ENCODE measurements around the gene POLR2A.

The POLR2A gene

DNA sequence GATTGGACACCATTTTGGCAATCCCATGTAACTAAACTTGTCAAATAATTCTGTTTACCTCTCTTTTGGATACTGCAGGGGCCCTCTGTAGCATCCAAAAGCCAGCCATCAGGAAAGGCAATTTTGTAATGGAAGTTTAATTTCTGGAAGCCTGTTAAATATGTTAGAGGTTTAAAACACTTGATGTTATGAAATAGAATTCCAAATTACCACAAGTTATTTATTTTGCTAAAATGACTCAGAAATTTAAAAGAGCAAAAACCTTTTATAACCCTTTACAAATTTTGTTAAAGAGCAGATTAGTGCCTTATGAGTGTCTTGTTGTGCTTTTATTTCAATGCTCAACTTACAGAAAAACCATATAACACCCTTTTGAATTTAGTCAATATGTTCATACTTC is 44.7 kb downstream of the POLR2A start:
- H3K4me2 ChIP-seq (ENCODE audit: low read length, poor library complexity, severe bottlenecking), result no peak overlapping the region
- no peaks in the 10 kb centered on the region for H3K4me1 ChIP-seq (ENCODE audit: control insufficient read depth, insufficient read depth, low read depth, low read length)
- no peak overlapping the region for H2BK120ac ChIP-seq (ENCODE audit: low read depth, low read length)
- H4K91ac ChIP-seq (ENCODE audit: low read length), result no peak overlapping the region
- no peak overlapping the region for H3K4ac ChIP-seq (ENCODE audit: low read depth in 1 of 2, low read length in 2 of 2)
- no peak overlapping the region for H3K23ac ChIP-seq (ENCODE audit: low read length in 2 of 2)
- H3K9ac ChIP-seq (ENCODE audit: low read length), result no peak overlapping the region
- no peak overlapping the region for H3K18ac ChIP-seq (ENCODE audit: low read depth in 1 of 2, low read length in 2 of 2)
- peaks cover 30% of the 10 kb centered on the region for H3K9me3 ChIP-seq (ENCODE audit: control insufficient read depth, low read length)
- H3K27ac ChIP-seq (ENCODE audit: low read length, poor library complexity, severe bottlenecking), result no peak overlapping the region
- no peak overlapping the region for H2BK5ac ChIP-seq (ENCODE audit: low read depth, low read length, poor library complexity, severe bottlenecking)
- no peaks in the 10 kb centered on the region for H3K79me1 ChIP-seq (replicated peaks; ENCODE audit: low read length, poor library complexity, severe bottlenecking)
- no peak overlapping the region for H3K14ac ChIP-seq (ENCODE audit: low read length in 2 of 2)
- no peak overlapping the region for H3K4me3 ChIP-seq (ENCODE audit: insufficient read depth in 1 of 2, low read depth in 1 of 2, low read length in 2 of 2)
- no peak overlapping the region for H2BK15ac ChIP-seq (ENCODE audit: low read depth, poor library complexity, severe bottlenecking)
- H3K36me3 ChIP-seq (ENCODE audit: control insufficient read depth in 1 of 2, insufficient read depth in 2 of 2, low read depth in 1 of 2, low read length in 2 of 2), result no peaks in the 10 kb centered on the region
- DNase-seq, result no peak
- no peak overlapping the region for H4K8ac ChIP-seq (ENCODE audit: low read length)
- no peaks in the 10 kb centered on the region for H3K27me3 ChIP-seq (ENCODE audit: control insufficient read depth in 1 of 2, insufficient read depth in 1 of 2, low read length in 2 of 2)
- H2BK12ac ChIP-seq (ENCODE audit: low read length in 2 of 2), result no peak overlapping the region
- no peak overlapping the region for H2AK5ac ChIP-seq (ENCODE audit: low read length, severe bottlenecking)
- H2AFZ ChIP-seq (ENCODE audit: low read depth, low read length), result no peak overlapping the region

DNA sequence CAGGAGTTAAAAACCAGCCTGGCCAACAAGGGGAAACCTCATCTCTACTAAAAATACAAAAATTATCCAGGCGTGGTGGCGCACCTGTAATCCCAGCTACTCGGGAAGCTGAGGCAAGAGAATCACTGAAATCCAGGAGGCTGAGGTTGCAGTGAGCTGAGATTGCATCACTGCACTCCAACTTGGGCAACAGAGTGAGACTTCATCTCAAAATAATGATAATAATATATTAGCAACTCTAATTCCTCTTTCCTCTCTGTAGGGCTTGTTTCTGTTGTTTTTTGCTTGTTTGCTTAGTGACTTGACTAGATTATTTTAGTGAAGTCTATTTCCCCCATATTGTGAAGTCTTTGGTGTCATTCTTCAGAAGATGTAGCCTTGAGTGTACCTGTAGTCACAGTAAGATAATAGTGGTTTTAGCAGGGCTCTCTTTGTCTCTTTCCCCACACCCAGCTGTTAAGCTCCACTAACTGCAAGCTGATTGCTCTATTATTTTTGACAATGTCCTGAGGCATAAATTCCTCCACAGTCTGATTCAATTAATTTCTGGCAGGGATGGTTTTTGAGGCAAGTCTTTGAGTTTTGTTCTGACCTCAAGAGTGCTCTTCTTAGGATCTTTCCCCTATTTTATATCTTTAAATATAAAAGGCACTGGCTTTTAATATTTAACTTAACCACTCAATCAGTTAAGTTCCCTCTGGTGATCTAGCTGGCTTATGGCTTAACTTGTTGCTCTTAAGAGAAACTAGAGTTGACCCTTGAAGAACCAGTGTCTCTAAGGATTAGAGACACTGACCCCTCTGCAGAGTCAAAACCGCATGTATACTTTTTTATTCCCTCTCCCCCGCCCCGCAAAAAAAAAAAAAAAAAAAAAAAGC is 46.1 kb downstream of the POLR2A start:
- no peak overlapping the region for H3K14ac ChIP-seq (ENCODE audit: low read length in 2 of 2)
- no peak overlapping the region for H2BK15ac ChIP-seq (ENCODE audit: low read depth, poor library complexity, severe bottlenecking)
- DNase-seq, result no peak
- H2BK12ac ChIP-seq (ENCODE audit: low read length in 2 of 2), result no peak overlapping the region
- no peak overlapping the region for H3K18ac ChIP-seq (ENCODE audit: low read depth in 1 of 2, low read length in 2 of 2)
- H3K4me2 ChIP-seq (ENCODE audit: low read length, poor library complexity, severe bottlenecking), result no peak overlapping the region
- no peak overlapping the region for H3K9ac ChIP-seq (ENCODE audit: low read length)
- H3K27me3 ChIP-seq (ENCODE audit: control insufficient read depth in 1 of 2, insufficient read depth in 1 of 2, low read length in 2 of 2), result no peaks in the 10 kb centered on the region
- no peak overlapping the region for H3K4me3 ChIP-seq (ENCODE audit: insufficient read depth in 1 of 2, low read depth in 1 of 2, low read length in 2 of 2)
- no peak overlapping the region for H4K8ac ChIP-seq (ENCODE audit: low read length)
- H3K79me1 ChIP-seq (replicated peaks; ENCODE audit: low read length, poor library complexity, severe bottlenecking), result no peaks in the 10 kb centered on the region
- H2AK5ac ChIP-seq (ENCODE audit: low read length, severe bottlenecking), result no peak overlapping the region
- no peak overlapping the region for H4K91ac ChIP-seq (ENCODE audit: low read length)
- WGBS, result 89% methylated on average over 4 of the region's 6 CpGs
- H3K36me3 ChIP-seq (ENCODE audit: control insufficient read depth in 1 of 2, insufficient read depth in 2 of 2, low read depth in 1 of 2, low read length in 2 of 2), result no peaks in the 10 kb centered on the region
- H3K23ac ChIP-seq (ENCODE audit: low read length in 2 of 2), result no peak overlapping the region
- H2BK5ac ChIP-seq (ENCODE audit: low read depth, low read length, poor library complexity, severe bottlenecking), result no peak overlapping the region
- H2BK120ac ChIP-seq (ENCODE audit: low read depth, low read length), result no peak overlapping the region
- H3K9me3 ChIP-seq (ENCODE audit: control insufficient read depth, low read length), result peaks cover 30% of the 10 kb centered on the region
- no peak overlapping the region for H3K27ac ChIP-seq (ENCODE audit: low read length, poor library complexity, severe bottlenecking)
- H3K4me1 ChIP-seq (ENCODE audit: control insufficient read depth, insufficient read depth, low read depth, low read length), result no peaks in the 10 kb centered on the region
- H3K4ac ChIP-seq (ENCODE audit: low read depth in 1 of 2, low read length in 2 of 2), result no peak overlapping the region
- no peak overlapping the region for H2AFZ ChIP-seq (ENCODE audit: low read depth, low read length)

DNA sequence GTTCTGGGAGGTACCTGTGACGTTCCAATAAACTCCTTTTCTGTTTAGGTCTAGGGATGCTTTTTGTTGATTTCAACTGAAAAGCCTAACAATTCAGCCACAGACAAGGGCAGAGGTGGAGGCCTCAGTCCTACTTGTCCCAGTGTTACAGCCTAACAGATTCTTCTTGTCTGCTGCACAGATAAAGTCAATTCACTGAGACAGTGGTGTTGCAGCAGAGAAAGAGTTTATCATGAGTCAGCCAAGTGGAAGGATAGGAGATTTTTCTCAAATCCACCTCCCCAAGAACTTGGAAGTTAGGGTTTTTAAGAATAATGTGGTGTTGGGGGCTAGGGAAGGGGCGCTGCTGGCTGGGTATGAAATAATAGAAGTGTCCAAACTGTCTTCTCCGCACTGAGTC is 53.9 kb downstream of the POLR2A start:
- H3K9me3 ChIP-seq (ENCODE audit: control insufficient read depth, low read length), result peaks cover 16% of the 10 kb centered on the region
- H2BK15ac ChIP-seq (ENCODE audit: low read depth, poor library complexity, severe bottlenecking), result no peak overlapping the region
- no peak overlapping the region for H4K91ac ChIP-seq (ENCODE audit: low read length)
- H2BK5ac ChIP-seq (ENCODE audit: low read depth, low read length, poor library complexity, severe bottlenecking), result no peak overlapping the region
- H2AK5ac ChIP-seq (ENCODE audit: low read length, severe bottlenecking), result no peak overlapping the region
- no peak overlapping the region for H3K4ac ChIP-seq (ENCODE audit: low read depth in 1 of 2, low read length in 2 of 2)
- H3K36me3 ChIP-seq (ENCODE audit: control insufficient read depth in 1 of 2, insufficient read depth in 2 of 2, low read depth in 1 of 2, low read length in 2 of 2), result no peaks in the 10 kb centered on the region
- no peak overlapping the region for H2BK12ac ChIP-seq (ENCODE audit: low read length in 2 of 2)
- H3K79me1 ChIP-seq (replicated peaks; ENCODE audit: low read length, poor library complexity, severe bottlenecking), result no peaks in the 10 kb centered on the region
- no peak overlapping the region for H3K4me3 ChIP-seq (ENCODE audit: insufficient read depth in 1 of 2, low read depth in 1 of 2, low read length in 2 of 2)
- H2BK120ac ChIP-seq (ENCODE audit: low read depth, low read length), result no peak overlapping the region
- no peak overlapping the region for H3K14ac ChIP-seq (ENCODE audit: low read length in 2 of 2)
- peaks cover 6 to 7% of the 10 kb centered on the region in 2 experiments for H3K27me3 ChIP-seq (ENCODE audit: control insufficient read depth in 1 of 2, insufficient read depth in 1 of 2, low read length in 2 of 2)
- H2AFZ ChIP-seq (ENCODE audit: low read depth, low read length), result no peak overlapping the region
- H3K9ac ChIP-seq (ENCODE audit: low read length), result no peak overlapping the region
- H3K18ac ChIP-seq (ENCODE audit: low read depth in 1 of 2, low read length in 2 of 2), result no peak overlapping the region
- no peak overlapping the region for H3K4me2 ChIP-seq (ENCODE audit: low read length, poor library complexity, severe bottlenecking)
- H4K8ac ChIP-seq (ENCODE audit: low read length), result no peak overlapping the region
- WGBS, result 100% methylated on average over 2 of the region's 3 CpGs
- no peak overlapping the region for H3K27ac ChIP-seq (ENCODE audit: low read length, poor library complexity, severe bottlenecking)
- DNase-seq, result no peak
- H3K23ac ChIP-seq (ENCODE audit: low read length in 2 of 2), result no peak overlapping the region
- peaks cover 3% of the 10 kb centered on the region for H3K4me1 ChIP-seq (ENCODE audit: control insufficient read depth, insufficient read depth, low read depth, low read length)

DNA sequence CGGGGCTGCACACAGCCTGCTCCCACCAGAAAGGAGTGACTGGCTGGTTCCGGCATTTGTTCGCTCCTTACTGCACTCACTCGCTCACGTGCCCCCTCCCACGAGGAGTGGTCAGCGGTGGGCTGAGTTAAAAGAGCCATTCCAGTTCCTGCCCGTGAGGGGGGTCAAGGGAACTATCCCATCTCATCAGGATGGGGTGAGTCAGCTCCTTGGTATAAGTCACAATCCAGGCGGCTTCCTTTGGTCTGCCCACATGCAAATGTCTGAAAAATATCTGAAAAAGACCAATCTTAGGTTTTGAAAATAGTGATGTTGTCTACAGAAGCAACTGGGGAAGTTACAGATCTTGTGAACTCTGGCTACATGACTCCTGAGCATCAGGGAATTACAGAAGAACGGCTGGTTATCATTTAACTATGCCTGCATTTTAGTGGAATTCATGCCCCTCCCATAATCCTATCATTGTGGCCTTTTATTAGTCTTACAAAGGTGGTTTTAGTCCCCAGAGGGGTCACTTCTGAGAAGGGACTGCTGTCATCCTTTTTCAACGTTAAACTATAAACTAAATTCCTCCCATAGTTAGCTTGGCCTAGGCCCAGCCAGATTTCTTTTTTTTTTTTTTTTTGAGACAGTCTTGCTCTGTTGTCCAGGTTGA is 54.9 kb downstream of the POLR2A start:
- H3K23ac ChIP-seq (ENCODE audit: low read length in 2 of 2), result no peak overlapping the region
- H3K4me3 ChIP-seq (ENCODE audit: insufficient read depth in 1 of 2, low read depth in 1 of 2, low read length in 2 of 2), result no peak overlapping the region
- no peak overlapping the region for H3K4ac ChIP-seq (ENCODE audit: low read depth in 1 of 2, low read length in 2 of 2)
- no peak overlapping the region for H4K91ac ChIP-seq (ENCODE audit: low read length)
- DNase-seq, result no peak
- no peak overlapping the region for H2BK15ac ChIP-seq (ENCODE audit: low read depth, poor library complexity, severe bottlenecking)
- H3K27me3 ChIP-seq (ENCODE audit: control insufficient read depth in 1 of 2, insufficient read depth in 1 of 2, low read length in 2 of 2), result peaks cover 14% of the 10 kb centered on the region in 2 experiments
- H3K79me1 ChIP-seq (replicated peaks; ENCODE audit: low read length, poor library complexity, severe bottlenecking), result no peaks in the 10 kb centered on the region
- no peak overlapping the region for H3K14ac ChIP-seq (ENCODE audit: low read length in 2 of 2)
- H3K27ac ChIP-seq (ENCODE audit: low read length, poor library complexity, severe bottlenecking), result no peak overlapping the region
- H2AK5ac ChIP-seq (ENCODE audit: low read length, severe bottlenecking), result no peak overlapping the region
- 63% methylated on average over 11 of the region's 11 CpGs for WGBS
- H3K36me3 ChIP-seq (ENCODE audit: control insufficient read depth in 1 of 2, insufficient read depth in 2 of 2, low read depth in 1 of 2, low read length in 2 of 2), result no peaks in the 10 kb centered on the region
- no peak overlapping the region for H2BK12ac ChIP-seq (ENCODE audit: low read length in 2 of 2)
- peaks cover 16% of the 10 kb centered on the region for H3K9me3 ChIP-seq (ENCODE audit: control insufficient read depth, low read length)
- no peak overlapping the region for H3K9ac ChIP-seq (ENCODE audit: low read length)
- H2BK120ac ChIP-seq (ENCODE audit: low read depth, low read length), result no peak overlapping the region
- peaks cover 3% of the 10 kb centered on the region for H3K4me1 ChIP-seq (ENCODE audit: control insufficient read depth, insufficient read depth, low read depth, low read length)
- H3K18ac ChIP-seq (ENCODE audit: low read depth in 1 of 2, low read length in 2 of 2), result no peak overlapping the region
- H2AFZ ChIP-seq (ENCODE audit: low read depth, low read length), result no peak overlapping the region
- H4K8ac ChIP-seq (ENCODE audit: low read length), result no peak overlapping the region
- H3K4me2 ChIP-seq (ENCODE audit: low read length, poor library complexity, severe bottlenecking), result no peak overlapping the region
- no peak overlapping the region for H2BK5ac ChIP-seq (ENCODE audit: low read depth, low read length, poor library complexity, severe bottlenecking)

Data from mesenchymal stem cell (in vitro differentiated cells and primary cell).